IMR-90 (cell line): ENCODE measurements around the gene MAGI2. TPM values are rescaled to one million over a fixed set of nuclear protein-coding genes. Genes with fewer than 3 reads are reported as not detected.

Experiments used
- ATAC-seq: fragments of 200-7000 bp; cut with Tn5 transposase; 2 replicates; pipeline ENCODE4 v1.9.1; 2020; ENCODE audit warnings: low read depth, mild to moderate bottlenecking, moderate library complexity
- BruUV-seq: library from RNA; stranded (reverse); fragments of 400-500 nt; replicated peaks from 2 replicates; lab custom pipeline; 2021; lab: Mats Ljungman, UMichigan
- CTCF ChIA-PET: fragments of 300-600 bp; formaldehyde crosslinking; extraction: SDS; loops from one replicate; lab custom pipeline; 2021; ENCODE audit warnings: antibody characterized with exemption; lab: Yijun Ruan, JAX
- POLR2A ChIA-PET: fragments of 300-600 bp; sonication (Branson Sonifier 250); formaldehyde crosslinking; loops from one replicate; lab custom pipeline; 2022; ENCODE audit warnings: antibody characterized with exemption; ENCODE audit not compliant: unreplicated experiment; lab: Charles Lee
- DNase-seq: peaks from one replicate; pipeline ENCODE4 v3.0.0; 2013
- H2AFZ ChIP-seq: replicated peaks from 2 replicates; pipeline ENCODE3; 2013; ENCODE audit warnings: low read length, mild to moderate bottlenecking; ENCODE audit not compliant: poor library complexity
- H2AK5ac ChIP-seq: 2 replicates; pipeline ENCODE4 v1.6.1; 2013; ENCODE audit warnings: low read depth, low read length, inconsistent platforms
- H2AK9ac ChIP-seq: replicated peaks from 2 replicates; pipeline ENCODE3; 2013; ENCODE audit warnings: mild to moderate bottlenecking, low read depth, low read length, moderate library complexity; ENCODE audit not compliant: poor library complexity
- H2BK120ac ChIP-seq: 2 replicates; pipeline ENCODE4 v1.6.1; 2013; ENCODE audit warnings: low read depth, low read length, inconsistent platforms
- H2BK15ac ChIP-seq: 3 replicates; pipeline ENCODE4 v1.6.1; 2013; ENCODE audit warnings: low read depth, low read length, inconsistent platforms
- H2BK20ac ChIP-seq: 2 replicates; pipeline ENCODE4 v1.6.1; 2013; ENCODE audit warnings: low read depth, mild to moderate bottlenecking, inconsistent platforms, low read length, moderate library complexity
- H2BK5ac ChIP-seq: 2 replicates; pipeline ENCODE4 v1.6.1; 2013; ENCODE audit warnings: mild to moderate bottlenecking, low read depth, low read length, inconsistent platforms; ENCODE audit not compliant: poor library complexity, severe bottlenecking
- H3K14ac ChIP-seq: replicated peaks from 2 replicates; pipeline ENCODE4 v1.6.1; 2013; ENCODE audit warnings: low read depth, low read length, inconsistent platforms
- H3K18ac ChIP-seq: 2 replicates; pipeline ENCODE4 v1.6.1; 2013; ENCODE audit warnings: low read depth, low read length, control low read depth
- H3K23ac ChIP-seq: 2 replicates; pipeline ENCODE4 v1.6.1; 2013; ENCODE audit warnings: low read depth, low read length, inconsistent platforms
- H3K27ac ChIP-seq: 2 replicates; pipeline ENCODE4 v1.5.1; 2013; ENCODE audit warnings: mild to moderate bottlenecking, control low read depth, low read length; ENCODE audit not compliant: insufficient read depth
- H3K27me3 ChIP-seq: 2 replicates; pipeline ENCODE4 v1.6.1; 2013; ENCODE audit warnings: low read length; ENCODE audit not compliant: control insufficient read depth, insufficient read depth
- H3K36me3 ChIP-seq: 2 replicates; pipeline ENCODE4 v1.6.1; 2013; ENCODE audit warnings: low read length, mixed read lengths; ENCODE audit not compliant: control insufficient read depth, insufficient read depth
- H3K4ac ChIP-seq: 2 replicates; pipeline ENCODE4 v1.6.1; 2013; ENCODE audit warnings: low read depth, low read length, inconsistent platforms
- H3K4me1 ChIP-seq: 2 replicates; pipeline ENCODE4 v1.6.1; 2013; ENCODE audit warnings: low read length, mixed read lengths; ENCODE audit not compliant: control insufficient read depth, insufficient read depth
- H3K4me2 ChIP-seq: 2 replicates; pipeline ENCODE4 v1.6.1; 2013; ENCODE audit warnings: low read depth, mild to moderate bottlenecking, control low read depth, low read length, moderate library complexity
- H3K4me3 ChIP-seq: 2 replicates; pipeline ENCODE4 v1.5.1; 2013; ENCODE audit warnings: low read depth, mild to moderate bottlenecking, control low read depth, low read length, moderate library complexity; ENCODE audit not compliant: insufficient read depth
- H3K56ac ChIP-seq: 2 replicates; pipeline ENCODE4 v1.6.1; 2013; ENCODE audit warnings: low read length, inconsistent platforms; ENCODE audit not compliant: insufficient read depth; ENCODE audit errors: extremely low read depth
- H3K79me1 ChIP-seq, 2 experiments: 2 replicates each; pipeline ENCODE4 v1.6.1; 2013; ENCODE audit warnings: low read length in 2 of 2, inconsistent platforms in 1 of 2, low read depth in 1 of 2
- H3K9ac ChIP-seq: 2 replicates; pipeline ENCODE4 v1.6.1; 2013; ENCODE audit warnings: low read depth, low read length, control low read depth
- H3K9me1 ChIP-seq: 2 replicates; pipeline ENCODE4 v1.6.1; 2013; ENCODE audit warnings: low read length, inconsistent platforms; ENCODE audit not compliant: insufficient read depth
- H3K9me3 ChIP-seq: 2 replicates; pipeline ENCODE4 v1.6.1; 2013; ENCODE audit warnings: low read length; ENCODE audit not compliant: control insufficient read depth, insufficient read depth
- H4K20me1 ChIP-seq: 2 replicates; pipeline ENCODE4 v1.6.1; 2013; ENCODE audit warnings: low read length, inconsistent platforms; ENCODE audit not compliant: insufficient read depth
- H4K5ac ChIP-seq: 2 replicates; pipeline ENCODE4 v1.6.1; 2013; ENCODE audit warnings: mild to moderate bottlenecking, low read depth, low read length, control low read depth
- H4K8ac ChIP-seq, 2 experiments: 2 replicates each; pipeline ENCODE4 v1.6.1; 2013; ENCODE audit warnings: low read depth in 2 of 2, low read length in 2 of 2, control low read depth in 1 of 2, inconsistent platforms in 1 of 2
- H4K91ac ChIP-seq: 2 replicates; pipeline ENCODE4 v1.6.1; 2013; ENCODE audit warnings: low read depth, low read length, inconsistent platforms; ENCODE audit not compliant: insufficient read depth
- CEBPB ChIP-seq: IDR thresholded peaks from 2 replicates; pipeline ENCODE4 v1.6.1; 2012; ENCODE audit warnings: low read depth, low read length, improper control_type of control experiment
- CHD1 ChIP-seq: IDR thresholded peaks from 2 replicates; pipeline ENCODE4 v1.6.1; 2012; ENCODE audit warnings: low read depth, low read length, improper control_type of control experiment
- CTCF ChIP-seq: conservative IDR thresholded peaks from 2 replicates; pipeline ENCODE4 v1.5.1; 2012; ENCODE audit warnings: mild to moderate bottlenecking, low read depth, low read length, improper control_type of control experiment
- RAD21 ChIP-seq: IDR thresholded peaks from 2 replicates; pipeline ENCODE4 v1.6.1; 2012; ENCODE audit warnings: low read length, improper control_type of control experiment
- RFX5 ChIP-seq: IDR thresholded peaks from 2 replicates; pipeline ENCODE4 v1.8.0; 2012; ENCODE audit warnings: low read depth, mild to moderate bottlenecking, low read length, moderate library complexity
- SMC3 ChIP-seq: fragments of 150-350 bp; IDR thresholded peaks from 2 replicates; pipeline ENCODE4 v1.6.1; 2016; ENCODE audit warnings: low read depth, mild to moderate bottlenecking, antibody characterized with exemption, low read length, moderate library complexity
- WGBS, 2 experiments: methylation state at CpG; one replicate each; pipeline versions ENCODE4 v1.1.5 to v1.1.7; 2013; ENCODE audit warnings: missing lambda C conversion rate in 2 of 2; ENCODE audit not compliant: insufficient read length in 1 of 2; ENCODE audit errors: extremely low coverage in 2 of 2; 5-methylcytosine and 5-hydroxymethylcytosine counted together
- dilution Hi-C: fragments of 300-500 bp; cut with HindIII; formaldehyde crosslinking; loops from one replicate; pipeline ENCODE4 v1.14.3; 2018; ENCODE audit warnings: low sequenced_read_pairs; ENCODE audit not compliant: unreplicated experiment
- in situ Hi-C: fragments of 300-500 bp; cut with MboI; formaldehyde crosslinking; loops from 3 replicates; pipeline ENCODE4 v1.14.3; 2019; ENCODE audit warnings: low sequenced_read_pairs, inconsistent platforms, mixed read lengths
- intact Hi-C: fragments of 100-400 bp; cut with micrococcal nuclease; formaldehyde crosslinking; loops from 2 replicates; pipeline ENCODE4 v1.10.0; 2022
- polyA plus RNA-seq, 3 experiments: library from polyadenylated mRNA; depleted of rRNA; stranded (reverse); fragments of >200 nt; gene quantifications; 2 replicates each; pipeline ENCODE4 v1.2.3, GENCODE V29; 2012; ENCODE audit warnings: low replicate concordance in 1 of 3
- total RNA-seq: library from RNA; depleted of rRNA; stranded (reverse); fragments of >200 nt; gene quantifications from 2 replicates; pipeline ENCODE4 v1.2.3, GENCODE V29; 2012

The MAGI2 gene
- total and polyA plus RNA-seq, 2 of the 4 experiments (the other 2 are of a cell fraction): 2.5 to 17.9 TPM

- H2BK5ac ChIP-seq: no peak overlapping the region
- dilution Hi-C loops (no loop called here), in situ Hi-C loops (no loop called here), intact Hi-C loops (no loop called here)
- no peak overlapping the region for H2BK15ac ChIP-seq
- H2AK5ac ChIP-seq: no peak overlapping the region
- no peak overlapping the region for H2AFZ ChIP-seq
- no peak overlapping the region for H3K23ac ChIP-seq
- H3K4me3 ChIP-seq: no peak overlapping the region
- no peaks in the 10 kb centered on the region for H3K4me1 ChIP-seq
- H3K9ac ChIP-seq: no peak overlapping the region
- POLR2A ChIA-PET: no interaction called here
- CTCF ChIA-PET: no interaction called here
- H3K79me1 ChIP-seq: no peaks in the 10 kb centered on the region
- no peak overlapping the region for H3K4ac ChIP-seq
- H3K4me2 ChIP-seq: no peak overlapping the region
- H3K36me3 ChIP-seq: no peaks in the 10 kb centered on the region
- no peaks in the 10 kb centered on the region for H3K9me1 ChIP-seq
- no peak overlapping the region for H2BK20ac ChIP-seq
- no peak overlapping the region for H2AK9ac ChIP-seq
- H4K5ac ChIP-seq: no peak overlapping the region
- no peak overlapping the region for H3K18ac ChIP-seq
- no peak overlapping the region for H2BK120ac ChIP-seq
- DNase-seq (no peak), ATAC-seq (no peak)
- no TSS peak for BruUV-seq
- no peak overlapping the region for H4K8ac ChIP-seq
- WGBS, 2 experiments: no CpG with 5 or more reads among the region's 3 CpGs
- H3K27ac ChIP-seq: no peak overlapping the region
- H3K56ac ChIP-seq: no peak overlapping the region
- no peaks in the 10 kb centered on the region for H3K9me3 ChIP-seq
- H3K14ac ChIP-seq: no peak overlapping the region
- TF ChIP-seq CHD1 (no peak), RFX5 (no peak), RAD21 (no peak), CEBPB (no peak), CTCF (0 out of 2 replicates have a peak, but pooled peaks have one; percentile 14), SMC3 (no peak)
- no peaks in the 10 kb centered on the region for H3K27me3 ChIP-seq
- no peak overlapping the region for H4K91ac ChIP-seq
- no peaks in the 10 kb centered on the region for H4K20me1 ChIP-seq
These were observed 468.0 kb downstream of the MAGI2 start for GRCh38 chr7:78985509-78985908.
